Epithelial cell of esophagus (primary cell): ENCODE results near the gene TIMM44.

ENCODE experiments used
- DNase-seq: peaks from one replicate; pipeline ENCODE4 v3.0.0; 2010; ENCODE audit warnings: low read depth
- H3K4me3 ChIP-seq: 2 replicates; pipeline ENCODE4 v1.5.1; 2011; ENCODE audit warnings: mild to moderate bottlenecking, low read length, control low read depth
- TF ChIP-seq, protein P1 (sequence below): IDR thresholded peaks from 2 replicates; pipeline ENCODE4 v1.5.1; 2011; ENCODE audit warnings: low read depth, mild to moderate bottlenecking, low read length, control low read depth, inconsistent platforms; ENCODE audit not compliant: insufficient read depth; ENCODE audit errors: missing control alignments

Gene TIMM44

DNA sequence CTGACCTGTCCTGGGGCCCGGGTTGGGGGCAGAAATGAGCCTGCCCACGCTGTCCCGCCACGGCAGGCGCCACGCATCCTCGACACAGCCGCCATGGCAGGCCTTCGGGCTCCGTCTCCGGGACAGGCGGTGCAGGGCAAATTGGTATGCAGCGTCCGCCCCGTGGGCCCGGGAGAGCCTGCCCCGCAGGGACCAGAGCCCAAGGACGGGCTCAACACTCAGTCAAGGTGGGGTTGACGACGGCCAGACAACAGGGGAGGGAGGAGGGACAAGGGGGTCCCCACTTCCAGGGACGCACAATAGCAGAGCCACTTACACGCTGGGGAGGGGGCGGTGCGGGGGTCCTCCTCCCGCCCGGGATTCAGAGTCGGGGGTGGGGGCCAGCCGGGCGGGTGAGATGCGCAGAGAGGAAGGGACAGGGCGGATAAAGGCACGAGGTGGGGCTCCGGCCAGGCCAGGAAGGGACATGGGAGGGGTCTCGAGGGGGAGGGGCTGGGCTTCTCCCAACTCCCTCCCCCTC is 18.8 kb downstream of the TIMM44 start:
- TF ChIP-seq, protein P1, sequence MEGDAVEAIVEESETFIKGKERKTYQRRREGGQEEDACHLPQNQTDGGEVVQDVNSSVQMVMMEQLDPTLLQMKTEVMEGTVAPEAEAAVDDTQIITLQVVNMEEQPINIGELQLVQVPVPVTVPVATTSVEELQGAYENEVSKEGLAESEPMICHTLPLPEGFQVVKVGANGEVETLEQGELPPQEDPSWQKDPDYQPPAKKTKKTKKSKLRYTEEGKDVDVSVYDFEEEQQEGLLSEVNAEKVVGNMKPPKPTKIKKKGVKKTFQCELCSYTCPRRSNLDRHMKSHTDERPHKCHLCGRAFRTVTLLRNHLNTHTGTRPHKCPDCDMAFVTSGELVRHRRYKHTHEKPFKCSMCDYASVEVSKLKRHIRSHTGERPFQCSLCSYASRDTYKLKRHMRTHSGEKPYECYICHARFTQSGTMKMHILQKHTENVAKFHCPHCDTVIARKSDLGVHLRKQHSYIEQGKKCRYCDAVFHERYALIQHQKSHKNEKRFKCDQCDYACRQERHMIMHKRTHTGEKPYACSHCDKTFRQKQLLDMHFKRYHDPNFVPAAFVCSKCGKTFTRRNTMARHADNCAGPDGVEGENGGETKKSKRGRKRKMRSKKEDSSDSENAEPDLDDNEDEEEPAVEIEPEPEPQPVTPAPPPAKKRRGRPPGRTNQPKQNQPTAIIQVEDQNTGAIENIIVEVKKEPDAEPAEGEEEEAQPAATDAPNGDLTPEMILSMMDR, result no peak
- H3K4me3 ChIP-seq, result no peak overlapping the region
- no peak for DNase-seq

DNA sequence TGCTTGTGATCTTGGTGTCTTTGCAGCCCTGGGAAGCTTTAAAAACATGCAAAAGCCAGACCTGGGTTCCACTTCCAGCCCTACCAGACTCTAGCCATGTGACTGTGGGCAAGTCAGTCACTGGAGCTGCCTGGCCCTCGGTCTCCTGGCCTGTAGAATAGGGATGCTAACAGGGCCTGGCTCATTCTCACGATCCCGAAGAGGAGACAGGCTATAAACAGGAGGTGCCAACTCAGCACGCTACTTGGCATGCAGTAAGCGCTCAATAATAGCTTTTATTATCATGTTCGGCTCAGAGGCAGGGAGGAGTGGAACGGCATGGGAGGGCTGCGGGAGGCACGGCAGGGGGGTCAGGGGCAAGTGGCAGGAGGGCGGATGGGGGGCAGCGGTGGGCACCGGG is 19.2 kb downstream of the TIMM44 start:
- H3K4me3 ChIP-seq, result no peak overlapping the region
- TF ChIP-seq, protein P1, result no peak
- DNase-seq, result no peak

DNA sequence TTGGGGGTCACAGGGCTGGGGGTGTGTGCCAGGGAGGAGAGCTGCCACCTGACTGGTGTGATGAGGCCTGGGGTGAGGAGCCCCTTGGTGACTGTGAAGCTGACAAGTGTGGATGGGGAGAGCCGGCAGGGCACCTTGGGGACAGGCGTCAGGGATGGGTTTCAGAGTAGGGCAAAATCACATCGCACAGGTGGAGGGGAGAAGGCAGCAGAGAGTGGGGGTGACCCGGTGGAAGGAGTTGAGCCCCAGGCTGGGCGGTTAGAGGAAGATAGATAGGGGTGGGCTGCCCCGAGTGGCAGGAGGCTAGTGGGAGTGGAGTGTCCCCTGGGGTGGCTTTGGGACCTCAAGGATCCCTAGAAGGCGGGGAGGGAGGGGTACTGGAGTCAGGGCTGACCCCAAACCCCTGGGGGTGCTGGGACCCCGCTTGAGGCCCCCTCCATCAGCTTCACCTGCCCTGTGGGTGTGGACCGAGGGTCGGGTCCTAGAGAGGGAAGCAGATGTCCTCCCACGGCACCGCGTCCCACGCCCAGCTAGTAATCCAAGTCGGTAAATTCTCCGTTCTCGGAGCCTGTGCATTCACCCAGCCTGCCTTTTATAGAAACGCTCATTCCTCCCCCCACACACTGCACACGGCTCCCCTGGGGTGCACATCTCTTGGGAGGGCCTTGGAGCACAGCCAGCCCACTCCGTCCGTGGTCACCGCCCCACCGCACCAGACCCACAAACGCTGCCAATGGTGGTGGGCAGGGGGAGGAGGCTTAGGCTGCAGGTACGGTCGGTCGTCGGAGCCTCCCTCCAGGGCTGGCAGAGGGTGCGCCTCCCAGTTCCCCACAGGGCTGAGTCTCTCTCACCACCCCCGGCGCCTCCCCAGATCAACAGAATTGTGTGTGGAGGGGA is 19.9 kb downstream of the TIMM44 start:
- no peak overlapping the region for H3K4me3 ChIP-seq
- no peak for DNase-seq
- TF ChIP-seq, protein P1, result no peak

DNA sequence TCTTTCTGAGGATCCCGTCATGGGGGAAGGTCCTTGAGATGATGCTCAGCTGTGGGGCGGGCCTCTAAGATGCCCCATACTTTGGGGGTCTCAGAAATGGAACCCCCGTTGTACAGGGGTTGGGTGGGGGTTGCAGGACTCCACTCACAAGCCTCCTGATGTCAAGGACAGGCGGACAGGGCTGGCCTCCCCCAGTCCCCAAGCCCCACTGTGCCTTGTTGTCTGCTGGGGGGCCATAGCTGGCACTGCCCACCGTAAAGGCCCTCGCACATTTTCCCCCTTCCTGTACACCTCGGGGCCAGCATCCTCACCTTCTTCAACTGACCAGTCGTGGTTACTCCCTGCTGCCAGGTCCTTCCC is 20.6 kb downstream of the TIMM44 start:
- H3K4me3 ChIP-seq, result no peak overlapping the region
- no peak for DNase-seq
- TF ChIP-seq, protein P1, result no peak

DNA sequence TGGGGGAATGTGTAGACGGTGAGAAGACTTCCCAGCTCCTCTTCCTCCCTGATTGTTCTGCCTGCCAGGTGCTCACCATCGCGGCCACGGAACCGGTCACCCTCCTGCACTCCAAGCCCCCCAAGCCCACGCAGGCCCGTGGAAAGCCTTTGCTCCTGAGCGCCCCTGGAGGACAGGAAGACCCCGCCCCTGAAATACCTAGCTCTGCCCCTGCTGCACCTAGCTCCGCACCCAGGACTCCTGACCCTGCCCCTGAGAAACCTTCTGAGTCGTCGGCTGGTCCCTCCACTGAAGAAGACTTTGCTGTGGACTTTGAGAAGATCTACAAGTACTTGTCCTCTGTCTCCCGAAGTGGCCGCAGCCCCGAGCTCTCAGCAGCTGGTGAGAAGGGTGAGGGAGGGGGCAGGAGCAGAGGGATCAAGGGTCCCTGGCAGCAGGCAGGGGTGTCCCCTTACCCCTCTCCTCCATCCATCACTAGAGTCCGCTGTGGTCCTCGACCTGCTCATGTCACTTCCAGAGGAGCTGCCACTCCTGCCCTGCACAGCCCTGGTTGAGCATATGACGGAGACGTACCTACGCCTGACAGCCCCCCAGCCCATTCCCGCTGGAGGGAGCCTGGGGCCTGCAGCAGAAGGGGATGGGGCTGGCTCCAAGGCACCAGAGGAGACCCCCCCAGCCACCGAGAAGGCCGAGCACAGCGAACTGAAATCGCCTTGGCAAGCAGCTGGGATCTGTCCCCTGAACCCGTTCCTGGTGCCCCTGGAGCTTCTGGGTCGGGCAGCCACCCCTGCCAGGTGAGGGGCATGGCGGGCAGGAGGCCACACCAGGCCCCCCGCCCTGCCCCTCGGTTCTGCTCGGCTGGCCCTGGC is 21.3 kb downstream of the TIMM44 start:
- no peak for DNase-seq
- no peak overlapping the region for H3K4me3 ChIP-seq

DNA sequence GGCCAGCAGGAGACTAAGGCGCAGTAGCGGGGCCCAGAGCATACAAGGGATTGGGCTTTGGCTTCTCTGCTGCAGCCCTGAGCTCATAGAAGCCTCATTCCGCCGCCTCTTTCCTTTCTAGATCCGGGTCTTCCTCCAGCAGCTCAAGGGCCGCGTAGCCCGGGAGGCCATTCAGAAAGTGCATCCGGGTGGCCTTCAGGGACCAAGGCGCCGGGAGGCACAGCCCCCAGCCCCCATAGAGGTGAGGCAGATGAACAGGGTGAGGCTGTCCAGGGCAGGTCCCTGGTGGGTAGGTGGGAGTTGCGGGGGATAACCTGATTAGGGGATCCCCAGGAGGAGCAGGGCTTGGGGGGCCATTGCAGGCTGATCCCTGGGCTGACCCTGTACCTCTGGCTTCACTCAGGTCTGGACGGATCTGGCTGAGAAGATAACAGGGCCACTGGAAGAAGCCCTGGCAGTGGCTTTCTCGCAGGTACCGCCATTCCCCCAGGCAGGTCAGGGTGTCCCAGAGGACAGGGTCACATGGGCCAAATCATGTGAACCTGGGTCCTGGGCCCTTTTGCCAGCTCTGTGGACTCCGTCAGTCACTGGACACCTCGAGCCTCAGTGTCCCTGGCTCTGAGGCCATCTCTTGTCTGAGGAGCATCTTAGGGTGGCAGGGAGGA is 22.0 kb downstream of the TIMM44 start:
- peak overlapping the region; percentile 47 for H3K4me3 ChIP-seq
- TF ChIP-seq, protein P1, result no peak
- no peak for DNase-seq

More for the DNA sequence above, 21.3 kb downstream of the TIMM44 start:
- TF ChIP-seq, protein P1, result no peak
